ENCODE results near the gene ZNF862.

The ZNF862 gene

DNA sequence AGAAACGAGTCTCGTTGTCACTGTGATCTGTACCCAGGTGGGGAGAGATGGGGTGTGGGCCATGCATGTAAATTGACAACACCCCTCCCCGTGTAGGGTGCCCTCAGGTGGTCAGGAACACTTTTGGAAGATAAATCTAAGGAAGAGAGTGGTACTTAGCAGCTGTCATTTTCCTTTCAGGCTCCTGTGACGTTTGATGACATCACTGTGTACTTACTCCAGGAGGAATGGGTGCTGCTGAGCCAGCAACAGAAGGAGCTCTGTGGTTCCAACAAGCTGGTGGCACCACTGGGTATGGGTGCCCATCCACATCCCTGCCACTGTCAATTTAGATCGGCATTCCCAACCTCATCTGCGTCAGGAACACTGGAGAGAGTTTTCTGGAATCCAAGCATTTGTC lies 6.3 kb downstream of the ZNF862 start:
- DNase-seq (ENCODE audit: low read depth in 2 of 2, low spot score in 1 of 2), result no peak

DNA sequence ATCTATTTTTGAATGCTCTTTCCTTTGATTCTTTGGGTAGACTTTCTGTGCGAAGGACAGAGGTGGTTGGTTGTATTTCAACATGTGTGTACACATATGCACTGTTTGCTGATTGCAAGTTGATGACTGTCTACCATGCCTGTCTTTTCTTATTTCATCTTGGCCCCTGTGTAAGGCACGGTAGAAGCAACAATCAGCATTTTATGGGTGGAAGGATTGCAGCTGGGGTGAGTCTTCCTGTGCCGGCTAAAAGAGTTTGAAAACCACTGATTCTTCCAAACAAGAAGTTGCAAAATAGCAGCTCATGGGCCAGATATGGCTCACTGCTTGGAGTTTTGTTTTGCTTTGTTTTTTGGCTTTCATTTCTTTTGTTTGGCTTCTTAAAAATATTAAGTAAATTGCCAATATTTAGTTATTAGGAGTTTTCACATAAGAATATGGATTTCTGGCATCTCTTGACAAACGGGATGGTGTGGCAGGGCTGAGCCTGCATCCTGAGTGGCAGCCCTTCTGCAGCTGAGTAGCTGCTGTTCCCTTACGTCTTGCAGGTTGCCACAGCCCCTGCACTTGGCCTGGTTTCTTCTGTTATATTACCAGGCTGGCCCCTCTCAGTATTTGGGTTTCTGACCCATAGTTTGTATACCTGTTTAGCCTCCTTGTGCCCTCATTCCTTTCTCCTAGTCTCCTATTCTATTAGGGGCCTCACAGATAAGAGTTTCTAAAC lies 7.2 kb downstream of the ZNF862 start:
- no peak for DNase-seq (ENCODE audit: low read depth in 2 of 2, low spot score in 1 of 2)

DNA sequence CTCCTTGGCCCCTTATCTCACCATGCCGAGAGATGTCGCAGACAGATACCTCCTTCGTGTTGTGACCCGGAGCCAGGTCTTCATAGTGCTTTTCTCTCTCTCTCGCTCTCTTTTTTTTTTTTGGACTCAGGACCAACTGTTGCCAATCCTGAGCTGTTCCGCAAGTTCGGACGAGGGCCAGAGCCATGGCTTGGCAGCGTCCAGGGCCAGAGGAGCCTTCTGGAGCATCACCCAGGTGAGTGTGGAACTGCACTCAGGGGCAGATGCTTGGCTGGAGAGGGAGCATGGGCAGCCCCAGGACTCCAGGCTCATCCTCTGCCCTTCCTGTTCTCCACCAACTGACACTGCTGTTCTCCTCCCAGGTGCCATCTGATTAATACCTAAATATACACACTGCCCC lies 7.8 kb downstream of the ZNF862 start:
- no peak for DNase-seq (ENCODE audit: low read depth in 2 of 2, low spot score in 1 of 2)

DNA sequence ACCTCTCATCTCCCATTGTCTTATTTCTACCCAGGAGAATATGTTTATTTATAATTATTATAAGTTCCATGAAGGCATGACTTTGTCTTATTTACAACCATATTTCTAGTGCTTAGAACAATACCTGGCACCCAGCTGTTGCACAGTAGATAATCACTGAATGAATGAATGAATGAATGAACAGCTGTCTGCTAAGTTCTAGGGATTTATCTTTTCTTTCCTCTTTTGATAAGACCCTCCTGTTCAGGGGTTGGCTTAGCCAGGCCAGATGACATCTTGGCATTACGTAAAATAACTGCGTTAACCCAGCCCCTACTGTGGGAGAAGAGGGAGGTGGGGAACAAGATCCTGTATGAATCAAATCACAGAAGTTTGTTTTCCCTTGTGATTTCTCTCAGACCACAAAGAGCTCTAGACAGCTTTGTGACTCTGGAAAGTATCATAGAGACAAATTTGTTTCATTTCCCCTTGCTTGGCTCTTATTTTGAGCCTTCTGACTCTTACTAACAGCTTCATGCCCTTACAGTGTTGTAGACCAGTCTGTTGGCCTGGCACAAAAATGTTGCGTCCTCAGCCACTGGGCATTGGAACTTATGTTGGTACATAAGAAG lies 8.4 kb downstream of the ZNF862 start:
- DNase-seq (ENCODE audit: low read depth in 2 of 2, low spot score in 1 of 2), result no peak

DNA sequence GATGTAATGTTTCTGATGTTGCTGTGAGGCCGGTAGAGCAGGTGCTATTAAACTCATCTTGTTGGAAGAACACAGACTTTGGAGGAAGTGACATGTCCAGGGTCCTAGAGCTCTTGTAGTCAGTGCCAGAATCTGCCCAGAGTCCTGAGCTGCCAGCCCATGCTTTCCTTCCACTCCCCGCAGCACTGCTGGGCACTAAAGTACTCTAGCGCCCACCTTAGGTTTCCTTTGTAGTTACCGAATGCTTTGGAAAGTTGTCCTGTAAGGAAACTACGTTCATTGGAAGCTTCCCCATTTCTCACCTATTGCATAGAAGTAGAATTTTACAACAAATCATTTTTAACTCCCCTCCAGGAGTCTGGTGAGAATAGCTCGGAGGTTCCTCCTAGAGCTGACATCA lies 11.0 kb downstream of the ZNF862 start:
- no peak for DNase-seq (ENCODE audit: low read depth in 2 of 2, low spot score in 1 of 2)

DNA sequence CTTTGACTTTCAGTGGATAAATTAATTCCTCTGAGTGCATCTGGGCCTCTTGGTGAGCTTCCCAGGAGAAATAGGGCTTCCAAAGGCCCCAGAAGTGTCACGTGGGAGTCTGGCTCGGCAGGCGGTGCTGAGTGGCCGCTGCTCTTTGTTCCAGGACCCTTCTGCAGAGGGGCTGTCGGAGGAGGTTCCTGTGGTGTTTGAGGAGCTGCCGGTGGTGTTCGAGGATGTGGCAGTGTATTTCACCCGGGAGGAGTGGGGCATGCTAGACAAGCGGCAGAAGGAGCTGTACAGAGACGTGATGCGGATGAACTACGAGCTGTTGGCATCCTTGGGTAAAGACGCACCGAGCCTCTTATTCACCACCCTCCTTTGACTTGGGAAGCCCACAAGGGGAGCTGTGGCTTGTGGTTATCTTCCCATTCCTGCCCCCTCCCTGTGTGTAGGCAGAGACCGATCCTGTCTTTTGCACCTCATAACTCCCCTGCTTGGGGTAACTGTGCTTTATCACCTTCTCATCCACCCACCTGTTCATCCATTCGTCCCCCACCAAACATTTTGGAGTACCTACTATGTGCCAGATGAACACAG lies 11.9 kb downstream of the ZNF862 start:
- no peak for DNase-seq (ENCODE audit: low read depth in 2 of 2, low spot score in 1 of 2)

DNA sequence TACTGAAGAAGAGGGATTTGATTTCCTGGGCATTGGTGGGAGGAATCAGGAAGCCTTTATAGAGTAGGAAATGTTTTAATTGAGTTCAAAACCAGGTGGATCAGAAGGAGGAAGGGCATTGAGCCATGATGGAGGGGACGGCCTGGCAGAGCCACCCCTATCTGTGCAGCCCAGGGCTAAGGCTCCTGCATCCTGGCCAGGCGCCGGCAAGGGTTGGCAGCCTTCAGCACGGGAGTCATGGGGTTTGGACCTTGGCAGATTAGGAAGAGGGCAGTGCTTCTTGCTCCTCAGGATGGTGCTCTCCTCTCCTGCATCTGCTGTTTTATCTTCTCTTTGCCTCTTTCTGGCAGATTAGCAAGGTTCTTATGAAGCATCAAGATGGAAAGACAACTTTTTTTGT lies 12.5 kb downstream of the ZNF862 start:
- no peak for DNase-seq (ENCODE audit: low read depth in 2 of 2, low spot score in 1 of 2)

DNA sequence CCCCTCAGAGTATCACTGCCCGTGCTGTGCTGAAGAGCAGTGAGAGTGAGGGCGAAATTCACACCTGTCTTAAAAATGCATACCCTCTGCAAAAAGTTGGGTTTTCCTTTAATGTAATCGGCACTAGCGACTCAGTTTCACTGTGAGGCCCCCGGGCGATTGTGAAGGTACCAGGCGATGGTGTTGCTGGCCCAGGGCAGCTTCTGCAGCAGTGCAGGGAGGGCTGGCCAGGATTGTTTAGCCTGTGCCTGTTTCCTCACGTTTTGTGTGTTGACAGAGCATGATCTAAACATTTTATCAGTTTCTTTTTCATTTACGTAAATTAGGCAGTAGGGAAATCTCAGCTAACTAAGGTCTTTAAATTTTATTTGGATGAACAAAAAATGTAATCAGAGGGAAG lies 13.3 kb downstream of the ZNF862 start:
- no peak for DNase-seq (ENCODE audit: low read depth in 2 of 2, low spot score in 1 of 2)

DNA sequence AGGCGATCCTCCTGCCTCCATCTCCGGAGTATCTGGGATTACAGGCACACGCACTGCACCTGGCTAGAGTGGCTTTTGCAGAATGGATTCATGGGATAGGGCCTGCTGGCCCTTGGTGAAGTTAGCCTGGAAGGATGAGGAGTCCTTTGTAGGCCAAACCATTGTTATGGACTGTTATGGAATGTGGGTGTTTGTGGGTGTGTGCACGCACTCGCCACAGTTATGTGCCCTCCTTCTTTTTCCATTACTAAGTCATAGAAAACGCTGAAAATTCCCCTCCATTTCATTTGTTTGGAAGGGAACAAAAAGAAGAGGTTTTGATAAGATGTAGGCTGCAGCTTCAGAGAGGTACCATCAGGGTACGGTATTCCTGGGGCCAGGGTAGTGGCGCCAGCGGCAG lies 15.0 kb downstream of the ZNF862 start:
- DNase-seq (ENCODE audit: low read depth in 2 of 2, low spot score in 1 of 2), result no peak

DNA sequence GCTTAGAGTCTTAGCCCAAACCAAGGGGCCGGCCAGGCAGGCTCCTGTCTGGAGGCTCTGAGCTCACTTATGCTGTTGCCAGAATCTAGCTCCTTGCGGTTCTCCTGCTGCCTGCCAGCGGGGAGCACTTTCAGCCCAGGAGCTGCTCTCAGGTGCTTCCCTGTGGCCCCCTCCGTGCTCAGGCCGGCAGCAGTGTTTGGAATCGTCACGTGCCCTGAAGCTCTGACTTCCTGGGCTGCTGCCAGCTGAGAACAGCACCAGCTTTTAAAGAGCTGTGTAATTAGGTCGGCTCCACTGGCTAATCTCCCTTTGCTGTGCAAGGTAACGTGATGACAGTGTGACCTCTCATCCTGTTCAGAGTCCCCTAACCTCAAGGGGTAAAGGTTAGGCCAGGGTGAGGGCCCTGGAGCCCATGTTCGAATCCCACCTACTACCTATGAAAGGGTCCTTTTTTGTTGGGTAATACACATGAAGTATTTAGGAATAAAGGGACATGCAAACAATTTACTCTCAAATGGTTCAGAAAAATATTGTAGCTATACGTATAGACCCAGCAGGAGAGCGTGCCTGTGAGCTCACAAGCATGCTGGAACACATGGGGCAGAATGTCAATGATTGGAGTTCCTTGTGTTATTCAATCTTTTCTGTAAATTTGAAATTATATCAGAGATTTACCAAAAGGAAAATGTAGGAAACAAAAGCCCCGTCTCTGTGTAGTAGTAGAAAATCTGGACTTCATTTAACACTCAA lies 16.6 kb downstream of the ZNF862 start:
- DNase-seq (ENCODE audit: low read depth in 2 of 2, low spot score in 1 of 2), result no peak

DNA sequence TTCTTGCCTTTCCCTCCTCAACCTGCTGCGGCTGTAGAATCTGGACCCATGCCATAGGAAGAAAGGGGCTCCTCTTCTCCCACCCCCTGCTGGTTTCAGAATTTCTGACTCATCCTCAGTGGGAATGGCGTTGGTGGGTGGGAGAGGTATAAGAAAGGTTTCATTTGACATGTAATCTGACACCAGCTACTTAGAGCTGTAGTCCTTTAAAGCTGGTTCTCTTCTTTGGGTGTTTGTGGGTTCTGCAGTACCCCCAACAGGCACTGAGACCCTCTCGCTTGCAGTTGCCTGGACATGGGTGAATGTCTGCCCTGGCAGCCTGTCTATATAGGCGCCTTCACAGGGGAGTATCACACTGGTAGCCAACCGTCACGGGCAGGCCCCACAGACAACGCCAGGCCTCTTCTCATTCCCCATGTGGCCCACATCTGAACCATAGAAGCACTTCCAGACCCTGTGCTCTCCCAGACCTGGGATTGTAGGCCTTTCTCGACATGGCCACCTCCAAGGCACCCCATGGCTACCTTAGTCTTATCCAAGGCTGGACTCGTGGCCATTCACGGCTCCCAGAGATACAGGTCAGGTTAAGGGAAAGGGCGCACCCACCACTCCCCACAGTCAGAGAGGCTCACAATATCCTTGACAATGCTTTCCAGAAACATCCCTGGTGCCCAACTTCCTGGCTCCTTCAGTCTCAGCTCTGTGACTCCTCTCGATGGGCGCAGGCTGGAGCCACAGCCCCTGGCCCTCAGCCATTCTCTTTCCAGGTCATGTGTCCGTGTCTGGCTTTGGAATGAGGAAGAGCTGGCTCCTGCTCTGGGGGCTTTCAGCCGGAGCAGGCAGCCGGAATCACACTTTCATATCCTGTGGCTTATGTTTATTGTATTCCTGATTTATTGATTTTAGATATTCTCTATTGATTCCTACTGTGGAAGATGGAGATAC lies 17.5 kb downstream of the ZNF862 start:
- DNase-seq (ENCODE audit: low read depth in 2 of 2, low spot score in 1 of 2), result no peak

DNA sequence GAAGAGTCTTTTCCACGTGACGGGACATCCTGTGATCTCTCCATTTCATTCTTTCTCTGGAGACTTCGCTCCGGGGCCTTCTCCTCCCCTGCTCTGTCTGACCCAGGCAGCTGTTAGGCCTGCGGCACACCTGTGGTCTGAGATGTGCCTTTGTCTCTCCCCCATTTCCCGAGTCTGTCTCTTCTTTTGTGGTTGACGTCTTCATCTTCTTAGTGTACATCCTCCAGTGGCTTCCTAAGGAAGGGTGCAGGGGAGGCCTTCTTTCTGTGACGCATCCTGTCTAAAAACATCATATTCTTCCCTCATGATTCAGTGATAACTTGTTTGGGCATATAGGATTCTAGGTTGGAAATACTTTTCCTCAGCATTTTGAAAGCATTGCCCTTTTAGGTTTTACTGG lies 18.4 kb downstream of the ZNF862 start:
- no peak for DNase-seq (ENCODE audit: low read depth in 2 of 2, low spot score in 1 of 2)

DNA sequence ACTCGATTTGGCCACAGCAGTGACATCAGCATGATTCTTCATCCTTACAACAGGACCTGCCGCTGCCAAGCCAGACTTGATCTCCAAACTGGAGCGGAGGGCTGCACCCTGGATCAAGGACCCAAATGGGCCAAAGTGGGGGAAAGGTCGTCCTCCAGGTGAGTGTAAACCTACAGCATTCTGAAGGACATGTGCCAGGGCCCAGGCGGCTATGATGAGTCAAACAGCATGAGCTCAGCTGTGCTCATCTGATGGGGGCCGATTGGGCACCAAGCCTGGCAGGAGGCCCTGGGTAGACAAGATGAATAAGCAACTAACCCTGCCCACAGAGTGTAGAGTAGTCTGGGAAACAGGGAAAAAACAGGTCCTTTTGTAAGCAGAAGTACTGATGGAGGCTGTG lies 21.2 kb downstream of the ZNF862 start:
- no peak for DNase-seq (ENCODE audit: low read depth in 2 of 2, low spot score in 1 of 2)

DNA sequence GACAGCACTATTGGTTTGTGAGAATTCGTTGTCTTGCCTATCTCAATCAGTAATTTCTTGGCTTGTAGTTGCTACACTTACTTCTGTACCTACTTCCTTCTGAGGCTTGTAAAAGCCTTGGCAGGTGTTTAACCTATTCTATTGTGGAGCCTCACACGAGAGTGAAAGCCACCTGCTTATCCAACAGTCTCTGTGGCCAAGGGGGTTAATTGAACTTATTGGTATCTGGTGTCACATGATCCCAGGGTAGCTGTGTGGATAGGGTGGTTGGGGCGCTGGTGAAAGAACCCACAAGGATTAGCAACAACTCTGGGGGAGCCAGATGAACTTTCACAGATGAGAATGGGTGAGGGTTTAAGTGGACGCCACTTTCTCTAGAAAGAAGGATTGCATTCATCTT lies 21.7 kb downstream of the ZNF862 start:
- DNase-seq (ENCODE audit: low read depth in 2 of 2, low spot score in 1 of 2), result no peak

DNA sequence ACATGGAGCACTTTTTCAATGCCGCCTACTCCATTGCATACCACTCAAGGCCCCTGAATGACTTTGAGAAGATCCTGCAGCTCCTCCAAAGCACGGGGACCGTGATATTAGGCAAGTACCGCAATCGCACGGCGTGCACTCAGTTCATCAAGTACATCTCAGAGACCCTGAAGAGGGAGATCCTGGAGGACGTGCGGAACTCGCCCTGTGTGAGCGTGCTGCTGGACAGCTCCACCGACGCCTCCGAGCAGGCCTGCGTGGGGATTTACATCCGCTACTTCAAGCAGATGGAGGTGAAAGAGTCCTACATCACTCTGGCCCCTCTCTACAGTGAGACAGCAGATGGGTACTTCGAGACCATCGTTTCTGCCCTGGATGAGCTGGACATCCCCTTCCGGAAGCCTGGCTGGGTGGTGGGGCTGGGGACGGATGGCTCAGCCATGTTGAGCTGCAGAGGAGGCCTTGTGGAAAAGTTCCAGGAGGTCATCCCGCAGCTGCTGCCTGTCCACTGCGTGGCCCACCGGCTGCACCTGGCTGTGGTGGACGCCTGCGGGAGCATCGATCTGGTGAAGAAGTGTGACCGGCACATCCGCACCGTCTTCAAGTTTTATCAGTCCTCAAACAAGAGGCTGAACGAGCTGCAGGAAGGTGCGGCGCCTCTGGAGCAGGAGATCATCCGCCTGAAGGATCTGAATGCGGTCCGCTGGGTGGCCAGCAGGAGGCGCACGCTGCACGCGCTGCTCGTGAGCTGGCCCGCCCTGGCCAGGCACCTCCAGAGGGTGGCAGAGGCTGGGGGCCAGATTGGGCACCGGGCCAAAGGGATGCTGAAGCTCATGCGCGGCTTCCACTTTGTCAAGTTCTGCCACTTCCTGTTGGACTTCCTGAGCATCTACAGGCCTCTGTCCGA lies 22.9 kb downstream of the ZNF862 start:
- DNase-seq (ENCODE audit: low read depth in 2 of 2, low spot score in 1 of 2), result no peak

DNA sequence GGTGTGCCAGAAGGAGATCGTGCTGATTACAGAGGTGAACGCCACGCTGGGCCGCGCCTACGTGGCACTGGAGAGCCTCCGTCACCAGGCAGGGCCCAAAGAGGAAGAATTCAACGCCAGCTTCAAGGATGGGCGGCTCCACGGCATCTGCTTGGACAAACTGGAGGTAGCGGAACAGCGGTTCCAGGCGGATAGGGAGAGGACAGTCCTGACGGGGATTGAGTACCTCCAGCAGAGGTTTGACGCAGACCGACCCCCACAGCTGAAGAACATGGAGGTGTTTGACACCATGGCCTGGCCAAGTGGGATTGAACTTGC lies 23.5 kb downstream of the ZNF862 start:
- no peak for DNase-seq (ENCODE audit: low read depth in 2 of 2, low spot score in 1 of 2)

DNA sequence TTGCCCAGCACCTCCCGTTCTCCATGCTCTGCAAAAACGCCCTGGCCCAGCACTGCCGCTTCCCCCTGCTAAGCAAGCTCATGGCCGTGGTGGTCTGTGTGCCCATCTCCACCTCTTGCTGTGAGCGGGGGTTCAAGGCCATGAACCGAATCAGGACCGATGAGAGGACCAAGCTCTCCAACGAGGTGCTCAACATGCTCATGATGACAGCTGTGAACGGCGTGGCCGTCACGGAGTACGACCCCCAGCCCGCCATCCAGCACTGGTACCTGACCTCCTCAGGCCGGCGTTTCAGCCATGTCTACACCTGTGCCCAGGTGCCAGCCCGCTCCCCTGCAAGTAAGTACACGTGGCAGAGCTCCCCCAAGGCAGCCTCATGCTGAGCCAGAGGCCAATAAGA lies 24.0 kb downstream of the ZNF862 start:
- DNase-seq (ENCODE audit: low read depth in 2 of 2, low spot score in 1 of 2), result no peak

DNA sequence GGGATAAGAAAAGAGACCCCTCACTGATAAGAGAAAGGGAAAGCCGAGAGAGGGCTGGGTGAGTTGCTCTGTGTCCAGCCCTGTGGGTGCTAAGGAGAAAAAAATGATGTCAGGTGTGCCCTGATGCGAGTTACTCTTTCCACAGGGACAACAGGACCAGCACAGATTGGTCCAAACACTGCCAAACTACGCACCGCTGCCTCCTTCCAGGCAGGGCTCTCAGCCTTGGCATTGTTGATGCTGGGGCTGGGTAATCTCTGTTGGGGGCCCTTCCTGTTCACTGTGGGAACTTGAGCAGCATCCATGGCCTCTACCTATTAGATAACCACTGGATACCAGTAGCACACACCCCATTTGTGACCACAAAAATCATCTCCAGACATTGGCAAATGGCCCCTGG lies 25.3 kb downstream of the ZNF862 start:
- no peak for DNase-seq (ENCODE audit: low read depth in 2 of 2, low spot score in 1 of 2)

DNA sequence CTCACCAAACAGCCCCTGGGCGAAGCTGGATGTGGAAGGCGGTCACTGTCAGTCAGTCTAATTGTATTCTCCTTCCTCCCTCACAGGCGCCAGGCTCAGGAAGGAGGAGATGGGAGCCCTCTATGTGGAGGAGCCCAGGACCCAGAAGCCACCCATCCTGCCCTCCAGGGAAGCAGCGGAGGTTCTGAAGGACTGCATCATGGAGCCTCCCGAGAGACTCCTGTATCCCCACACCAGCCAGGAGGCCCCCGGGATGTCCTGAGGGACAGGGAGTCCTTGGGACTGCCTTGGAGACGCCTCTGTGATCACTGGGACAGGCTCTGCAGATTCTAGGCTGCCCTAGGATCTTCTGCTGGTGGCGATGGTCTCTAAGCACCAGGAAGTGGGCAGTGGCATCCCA lies 25.8 kb downstream of the ZNF862 start:
- no peak for DNase-seq (ENCODE audit: low read depth in 2 of 2, low spot score in 1 of 2)

DNA sequence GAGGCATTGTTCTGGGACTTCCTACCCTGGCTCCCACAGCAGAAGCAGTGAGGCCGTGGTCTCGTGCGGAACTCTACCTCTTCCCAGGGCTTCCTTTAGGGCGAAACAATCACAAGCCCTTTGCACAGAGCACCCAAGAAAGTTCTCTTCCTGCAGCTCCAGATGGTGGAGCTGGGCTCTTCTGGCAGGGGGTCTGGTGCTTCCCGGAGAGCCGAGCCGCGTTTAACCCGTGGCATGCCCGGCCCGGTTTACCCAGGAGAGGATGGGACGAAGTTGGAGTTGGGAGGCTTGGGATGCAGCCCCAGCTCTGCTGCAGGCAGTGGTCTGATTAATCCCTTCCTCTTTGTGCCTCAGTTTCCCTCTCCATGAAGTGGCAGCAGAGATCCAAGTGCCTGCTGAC lies 26.6 kb downstream of the ZNF862 start:
- DNase-seq (ENCODE audit: low read depth in 2 of 2, low spot score in 1 of 2), result no peak

All from stimulated activated CD8-positive, alpha-beta memory T cell treated with anti-CD3 and anti-CD28 coated beads, Interleukin-4, amount 100 ng/mL, for 1 hour (primary cell).